T-helper 2 cell treated with Interferon-gamma antibody and Interleukin-4, amounts not matched to agents 5 μg/mL and 100 μg/mL, for 36 hours (primary cell): ENCODE measurements around the gene CDCP2.

Experiments used
- DNase-seq: peaks from one replicate; pipeline ENCODE4 v3.0.0; 2021; ENCODE audit warnings: low spot score
- H3K27ac Mint-ChIP-seq: one replicate; pipeline ENCODE4 v1.8.0; 2021; ENCODE audit warnings: mild to moderate bottlenecking, mixed read lengths
- H3K27me3 Mint-ChIP-seq: one replicate; pipeline ENCODE4 v1.8.0; 2021; ENCODE audit warnings: low read depth, mixed read lengths
- H3K36me3 Mint-ChIP-seq: one replicate; pipeline ENCODE4 v1.8.0; 2021; ENCODE audit warnings: low read depth, mixed read lengths
- H3K4me1 Mint-ChIP-seq: one replicate; pipeline ENCODE4 v1.8.0; 2021; ENCODE audit warnings: low read depth, mixed read lengths
- H3K4me3 Mint-ChIP-seq: one replicate; pipeline ENCODE4 v1.8.0; 2022; ENCODE audit warnings: mild to moderate bottlenecking, moderate library complexity, mixed read lengths
- H3K9me3 Mint-ChIP-seq: one replicate; pipeline ENCODE4 v1.8.0; 2021; ENCODE audit warnings: mixed read lengths

Gene CDCP2

GRCh38 chr1:54136963-54137533, 15.8 kb downstream of the CDCP2 start:
- DNase-seq: no peak
- H3K27ac Mint-ChIP-seq: no peak overlapping the region
- no peak overlapping the region for H3K4me3 Mint-ChIP-seq

GRCh38 chr1:54136269-54136896, 16.4 kb downstream of the CDCP2 start:
- Mint-ChIP-seq H3K4me3 (no peak overlapping the region), H3K27ac (no peak overlapping the region), H3K9me3 (no peaks in the 10 kb centered on the region), H3K36me3 (no peaks in the 10 kb centered on the region), H3K27me3 (no peaks in the 10 kb centered on the region), H3K4me1 (no peaks in the 10 kb centered on the region)
- no peak for DNase-seq

More at GRCh38 chr1:54136963-54137533, 15.8 kb downstream of the CDCP2 start:
- no peaks in the 10 kb centered on the region for H3K27me3 Mint-ChIP-seq
- H3K9me3 Mint-ChIP-seq: no peaks in the 10 kb centered on the region
- no peaks in the 10 kb centered on the region for H3K36me3 Mint-ChIP-seq
- no peaks in the 10 kb centered on the region for H3K4me1 Mint-ChIP-seq

- DNase-seq: no peak
- Mint-ChIP-seq H3K27ac (no peak overlapping the region), H3K9me3 (no peaks in the 10 kb centered on the region), H3K27me3 (no peaks in the 10 kb centered on the region), H3K36me3 (no peaks in the 10 kb centered on the region), H3K4me1 (no peaks in the 10 kb centered on the region), H3K4me3 (no peak overlapping the region)
These were observed 17.2 kb downstream of the CDCP2 start for GRCh38 chr1:54135436-54136120.

- DNase-seq: no peak
- H3K36me3 Mint-ChIP-seq: no peaks in the 10 kb centered on the region
- no peaks in the 10 kb centered on the region for H3K4me1 Mint-ChIP-seq
- no peaks in the 10 kb centered on the region for H3K9me3 Mint-ChIP-seq
- no peak overlapping the region for H3K4me3 Mint-ChIP-seq
- no peak overlapping the region for H3K27ac Mint-ChIP-seq
- no peaks in the 10 kb centered on the region for H3K27me3 Mint-ChIP-seq
These were observed 18.5 kb downstream of the CDCP2 start for GRCh38 chr1:54134295-54134694.

- Mint-ChIP-seq H3K9me3 (no peaks in the 10 kb centered on the region), H3K27me3 (no peaks in the 10 kb centered on the region), H3K27ac (no peak overlapping the region), H3K4me3 (no peak overlapping the region), H3K4me1 (no peaks in the 10 kb centered on the region), H3K36me3 (no peaks in the 10 kb centered on the region)
- DNase-seq: no peak
These were observed 20.3 kb downstream of the CDCP2 start for GRCh38 chr1:54132495-54132894.

- Mint-ChIP-seq H3K4me3 (no peak overlapping the region), H3K36me3 (no peaks in the 10 kb centered on the region), H3K4me1 (no peaks in the 10 kb centered on the region), H3K9me3 (no peaks in the 10 kb centered on the region), H3K27ac (no peak overlapping the region), H3K27me3 (no peaks in the 10 kb centered on the region)
- no peak for DNase-seq
These were observed 21.4 kb downstream of the CDCP2 start for GRCh38 chr1:54131419-54131818.

- Mint-ChIP-seq H3K27me3 (no peaks in the 10 kb centered on the region), H3K27ac (no peak overlapping the region), H3K4me3 (no peak overlapping the region), H3K4me1 (no peaks in the 10 kb centered on the region), H3K36me3 (no peaks in the 10 kb centered on the region), H3K9me3 (no peaks in the 10 kb centered on the region)
- no peak for DNase-seq
These were observed 22.9 kb downstream of the CDCP2 start for GRCh38 chr1:54129858-54130257.

GRCh38 chr1:54127594-54128300, 25.1 kb downstream of the CDCP2 start:
- H3K36me3 Mint-ChIP-seq: no peaks in the 10 kb centered on the region
- H3K9me3 Mint-ChIP-seq: no peaks in the 10 kb centered on the region
- H3K4me3 Mint-ChIP-seq: no peak overlapping the region
- no peaks in the 10 kb centered on the region for H3K4me1 Mint-ChIP-seq
- H3K27ac Mint-ChIP-seq: no peak overlapping the region
- H3K27me3 Mint-ChIP-seq: no peaks in the 10 kb centered on the region
- no peak for DNase-seq

- H3K9me3 Mint-ChIP-seq: no peaks in the 10 kb centered on the region
- no peak overlapping the region for H3K27ac Mint-ChIP-seq
- no peak overlapping the region for H3K4me3 Mint-ChIP-seq
- no peaks in the 10 kb centered on the region for H3K36me3 Mint-ChIP-seq
- peaks cover 9% of the 10 kb centered on the region for H3K27me3 Mint-ChIP-seq
- no peaks in the 10 kb centered on the region for H3K4me1 Mint-ChIP-seq
- no peak for DNase-seq
These were observed 26.5 kb downstream of the CDCP2 start for GRCh38 chr1:54126271-54126815.

- H3K9me3 Mint-ChIP-seq: no peaks in the 10 kb centered on the region
- no peaks in the 10 kb centered on the region for H3K36me3 Mint-ChIP-seq
- H3K4me3 Mint-ChIP-seq: no peak overlapping the region
- DNase-seq: no peak
- peaks cover 11% of the 10 kb centered on the region for H3K27me3 Mint-ChIP-seq
- no peak overlapping the region for H3K27ac Mint-ChIP-seq
- H3K4me1 Mint-ChIP-seq: no peaks in the 10 kb centered on the region
These were observed 27.3 kb downstream of the CDCP2 start for GRCh38 chr1:54125386-54126070.

- Mint-ChIP-seq H3K9me3 (no peaks in the 10 kb centered on the region), H3K36me3 (no peaks in the 10 kb centered on the region), H3K4me1 (no peaks in the 10 kb centered on the region), H3K4me3 (no peak overlapping the region), H3K27me3 (peaks cover 11% of the 10 kb centered on the region), H3K27ac (no peak overlapping the region)
- no peak for DNase-seq
These were observed 27.9 kb downstream of the CDCP2 start for GRCh38 chr1:54124906-54125305.

- Mint-ChIP-seq H3K27me3 (peaks cover 11% of the 10 kb centered on the region), H3K4me3 (no peak overlapping the region), H3K9me3 (no peaks in the 10 kb centered on the region), H3K4me1 (no peaks in the 10 kb centered on the region), H3K27ac (no peak overlapping the region), H3K36me3 (no peaks in the 10 kb centered on the region)
- DNase-seq: no peak
These were observed 28.3 kb downstream of the CDCP2 start for GRCh38 chr1:54124472-54124871.

GRCh38 chr1:54122992-54123391, 29.8 kb downstream of the CDCP2 start:
- no peak overlapping the region for H3K4me3 Mint-ChIP-seq
- no peaks in the 10 kb centered on the region for H3K9me3 Mint-ChIP-seq
- peaks cover 11% of the 10 kb centered on the region for H3K27me3 Mint-ChIP-seq
- no peaks in the 10 kb centered on the region for H3K36me3 Mint-ChIP-seq
- no peak for DNase-seq
- H3K27ac Mint-ChIP-seq: no peak overlapping the region
- H3K4me1 Mint-ChIP-seq: no peaks in the 10 kb centered on the region
